HG03103 (cell line): Measurements from ENCODE around the gene FBF1.

Experiments
- ATAC-seq: cut with Tn5 transposase; IDR thresholded peaks from one replicate; pipeline ENCODE4 v1.9.1; 2021; ENCODE audit warnings: low read depth; ENCODE audit not compliant: unreplicated experiment

The FBF1 gene

GRCh38 chr17:75917917-75918445 lies 22.9 kb downstream of the FBF1 start:
- ATAC-seq, result no peak

- no peak for ATAC-seq
Observed at GRCh38 chr17:75917141-75917916, 23.5 kb downstream of the FBF1 start.

GRCh38 chr17:75915268-75915667 lies 25.6 kb downstream of the FBF1 start:
- ATAC-seq, result no peak

GRCh38 chr17:75914643-75915267 lies 26.1 kb downstream of the FBF1 start:
- ATAC-seq, result no peak

- ATAC-seq, result no peak
Observed at GRCh38 chr17:75913537-75914210, 27.2 kb downstream of the FBF1 start.

GRCh38 chr17:75910699-75911098 lies 30.1 kb downstream of the FBF1 start:
- ATAC-seq, result no peak

GRCh38 chr17:75909812-75910274 lies 31.0 kb downstream of the FBF1 start:
- no peak for ATAC-seq

- no peak for ATAC-seq
Observed at GRCh38 chr17:75909051-75909811, 31.6 kb downstream of the FBF1 start.

- ATAC-seq, result no peak
Observed at GRCh38 chr17:75908201-75908600, 32.6 kb downstream of the FBF1 start.

GRCh38 chr17:75906143-75906884 lies 34.5 kb downstream of the FBF1 start:
- ATAC-seq, result no peak

- peak; percentile 97 for ATAC-seq
Observed at GRCh38 chr17:75904749-75905521, 35.9 kb downstream of the FBF1 start, which contains the start of gene MRPL38. MRPL38 (minus strand) TSS chr17:75904884; CDS start chr17:75904875, 9 bp downstream.

- ATAC-seq, result no peak
Observed at GRCh38 chr17:75902406-75902805, 38.4 kb downstream of the FBF1 start.

GRCh38 chr17:75901727-75902126 lies 39.1 kb downstream of the FBF1 start:
- no peak for ATAC-seq

GRCh38 chr17:75900691-75901533 lies 39.9 kb downstream of the FBF1 start:
- ATAC-seq, result no peak

- ATAC-seq, result no peak
Observed at GRCh38 chr17:75899767-75900468, 40.9 kb downstream of the FBF1 start.

GRCh38 chr17:75899353-75899752 lies 41.5 kb downstream of the FBF1 start:
- no peak for ATAC-seq

- ATAC-seq, result no peak
Observed at GRCh38 chr17:75898791-75899190, 42.1 kb downstream of the FBF1 start.

- no peak for ATAC-seq
Observed at GRCh38 chr17:75898065-75898464, 42.8 kb downstream of the FBF1 start.
